Pulmonary artery endothelial cell (primary cell): ENCODE measurements around the gene DNAJC5G. TPM values are rescaled to one million over a fixed set of nuclear protein-coding genes. Genes with fewer than 3 reads are reported as not detected.
A peak's percentile ranks its signal among the peaks of the same experiment; 100 is the strongest.
"Not testable (repeated sequence)": the region's sequence is repeated elsewhere in the genome, so short reads cannot be mapped to it uniquely, and the experiment has no call there.

Experiments
- DNase-seq: peaks from one replicate; pipeline ENCODE4 v3.0.0-alpha.2; 2011; ENCODE audit warnings: low read depth, low spot score
- total RNA-seq: library from RNA; depleted of rRNA; stranded (reverse); fragments of >200 nt; gene quantifications from 2 replicates; pipeline ENCODE4 v1.2.3, GENCODE V29; 2014

Gene DNAJC5G
- total RNA-seq, 1 donor from 2014 or later = not detected

GRCh38 chr2:27307545-27308358 is 32.5 kb downstream of the DNAJC5G start:
- no peak for DNase-seq

- no peak for DNase-seq
Observed at GRCh38 chr2:27308359-27308881, 33.2 kb downstream of the DNAJC5G start, which contains the start of gene UCN. Gene UCN (minus strand): TSS chr2:27308445. CDS start chr2:27307895, 550 bp downstream.

- DNase-seq = no peak
Observed at GRCh38 chr2:27309651-27310050, 34.4 kb downstream of the DNAJC5G start.

- DNase-seq = no peak
Observed at GRCh38 chr2:27312152-27312551, 36.9 kb downstream of the DNAJC5G start.

GRCh38 chr2:27313882-27314645 is 38.8 kb downstream of the DNAJC5G start:
- DNase-seq = peak; percentile 45

- no peak for DNase-seq
Observed at GRCh38 chr2:27314709-27315108, 39.5 kb downstream of the DNAJC5G start.

GRCh38 chr2:27315122-27315521 is 39.9 kb downstream of the DNAJC5G start:
- no peak for DNase-seq

- no peak for DNase-seq
Observed at GRCh38 chr2:27316655-27317412, 41.6 kb downstream of the DNAJC5G start.

GRCh38 chr2:27319839-27320238 is 44.6 kb downstream of the DNAJC5G start:
- not testable (repeated sequence) for DNase-seq

- peak; percentile 81 for DNase-seq
Observed at GRCh38 chr2:27320958-27321543, 45.8 kb downstream of the DNAJC5G start.

GRCh38 chr2:27322301-27322765 is 47.1 kb downstream of the DNAJC5G start:
- no peak for DNase-seq

GRCh38 chr2:27322766-27323595 is 47.7 kb downstream of the DNAJC5G start, which contains the start of gene MPV17:
Gene MPV17 (minus strand): TSS chr2:27323097. CDS start chr2:27322517, 580 bp downstream.
- DNase-seq = peak; percentile 69

- DNase-seq = no peak
Observed at GRCh38 chr2:27323596-27324285, 48.5 kb downstream of the DNAJC5G start.

- no peak for DNase-seq
Observed at GRCh38 chr2:27324720-27325119, 49.5 kb downstream of the DNAJC5G start.

Other genes starting within 250 kb of the DNAJC5G start
- 21.2 and 26.9 TPM in 2 replicates for gene TMEM214, start 242.5 kb upstream of the DNAJC5G start, total RNA-seq
- gene AGBL5, start 223.8 kb upstream of the DNAJC5G start, total RNA-seq = 18.8 and 24.3 TPM in 2 replicates
- 360 and 398 TPM in 2 replicates for gene OST4, start 203.8 kb upstream of the DNAJC5G start, total RNA-seq
- gene EMILIN1, start 196.8 kb upstream of the DNAJC5G start, total RNA-seq = 13.8 and 21.6 TPM in 2 replicates
- gene KHK, start 188.7 kb upstream of the DNAJC5G start, total RNA-seq = 2.1 and 4.6 TPM in 2 replicates
- 1.7 and 4.6 TPM in 2 replicates for gene CGREF1, start 156.3 kb upstream of the DNAJC5G start, total RNA-seq
- not detected in 2 replicates for gene ABHD1, start 151.6 kb upstream of the DNAJC5G start, total RNA-seq
- 34.7 and 40.7 TPM in 2 replicates for gene PREB, start 140.8 kb upstream of the DNAJC5G start, total RNA-seq
- not detected in 2 replicates for gene PRR30, start 136.0 kb upstream of the DNAJC5G start, total RNA-seq
- gene TCF23, start 126.4 kb upstream of the DNAJC5G start, total RNA-seq = not detected in 2 replicates
- 97.0 and 127 TPM in 2 replicates for gene ATRAID, start 63.4 kb upstream of the DNAJC5G start, total RNA-seq
- 20.4 and 48.9 TPM in 2 replicates for gene SLC5A6, start 63.2 kb upstream of the DNAJC5G start, total RNA-seq
- gene CAD, start 58.1 kb upstream of the DNAJC5G start, total RNA-seq = 62.4 and 62.8 TPM in 2 replicates
- 0.11 TPM in 1 of 2 replicates, not detected in the other for gene SLC30A3, start 12.4 kb upstream of the DNAJC5G start, total RNA-seq
- not detected in 2 replicates for gene TRIM54, start 7.0 kb downstream of the DNAJC5G start, total RNA-seq
- 0.20 and 0.39 TPM in 2 replicates for gene UCN, start 33.0 kb downstream of the DNAJC5G start, total RNA-seq
- gene MPV17, start 47.7 kb downstream of the DNAJC5G start, total RNA-seq = 38.8 and 43.0 TPM in 2 replicates
- gene GTF3C2, start 81.3 kb downstream of the DNAJC5G start, total RNA-seq = 24.5 and 26.9 TPM in 2 replicates
- 36.6 and 44.7 TPM in 2 replicates for gene EIF2B4, start 94.9 kb downstream of the DNAJC5G start, total RNA-seq
- gene SNX17, start 95.2 kb downstream of the DNAJC5G start, total RNA-seq = 142 and 184 TPM in 2 replicates
- 8.9 and 9.5 TPM in 2 replicates for gene ZNF513, start 105.3 kb downstream of the DNAJC5G start, total RNA-seq
- gene PPM1G, start 134.2 kb downstream of the DNAJC5G start, total RNA-seq = 174 and 225 TPM in 2 replicates
- 122 and 137 TPM in 2 replicates for gene NRBP1, start 153.2 kb downstream of the DNAJC5G start, total RNA-seq
- not detected in 2 replicates for gene KRTCAP3, start 166.9 kb downstream of the DNAJC5G start, total RNA-seq
- 27.5 and 30.3 TPM in 2 replicates for gene IFT172, start 214.3 kb downstream of the DNAJC5G start, total RNA-seq
- gene FNDC4, start 219.8 kb downstream of the DNAJC5G start, total RNA-seq = 35.0 and 47.0 TPM in 2 replicates
- 7.5 and 7.8 TPM in 2 replicates for gene GCKR, start 221.4 kb downstream of the DNAJC5G start, total RNA-seq